GM23248 (cell line): ENCODE results near the gene PAQR9.

Experiments used
- EZH2 ChIP-seq: fragments of 200-600 bp; sonication (generic); IDR thresholded peaks from 2 replicates; pipeline ENCODE4 v1.6.1; 2018; ENCODE audit warnings: antibody characterized with exemption, mild to moderate bottlenecking; ENCODE audit not compliant: insufficient read depth, poor library complexity, severe bottlenecking
- EZH2phosphoT487 ChIP-seq: fragments of 200-600 bp; sonication (generic); IDR thresholded peaks from 2 replicates; pipeline ENCODE4 v1.6.1; 2018; ENCODE audit warnings: antibody characterized with exemption, moderate library complexity, mild to moderate bottlenecking, low read depth; ENCODE audit not compliant: insufficient read depth

DNA sequence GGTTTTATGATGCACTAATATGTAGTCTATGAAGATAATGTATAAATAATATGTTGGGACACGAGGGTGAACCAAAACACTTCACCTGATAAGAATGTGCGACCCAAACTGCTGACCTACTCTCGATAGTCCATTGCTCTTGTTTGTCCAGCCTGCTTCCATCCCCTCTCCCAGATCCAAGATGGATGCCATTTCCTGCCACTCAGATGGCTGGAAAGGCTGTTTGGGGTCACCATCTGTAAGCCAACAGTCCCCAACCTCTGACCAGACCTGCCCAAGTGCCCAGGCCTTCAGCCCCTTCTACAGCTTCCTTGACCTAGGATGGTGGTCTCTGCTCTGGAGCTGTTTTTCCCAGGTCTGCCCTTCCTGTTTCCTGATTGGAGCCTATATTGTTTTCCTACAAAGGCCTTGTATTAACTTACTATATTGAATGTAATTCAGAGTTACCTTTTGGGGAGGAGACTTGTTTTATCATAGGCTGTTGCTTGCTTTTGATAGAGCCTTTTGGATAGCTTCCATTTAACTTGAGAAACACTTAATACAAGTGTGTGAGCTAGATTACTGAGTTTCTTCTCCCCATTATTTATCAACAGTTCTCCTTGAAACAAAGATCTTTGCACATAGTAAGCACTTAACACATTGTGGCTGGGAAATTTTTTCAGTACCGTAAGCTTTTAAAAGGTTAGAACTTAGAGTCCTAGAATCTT is 5.0 kb upstream of the PAQR9 start:
- TF ChIP-seq EZH2phosphoT487 (no peak), EZH2 (no peak)
